HG02973 (cell line): Measurements from ENCODE around the gene ADGRA1.
"Not testable (repeated sequence)": the region's sequence is repeated elsewhere in the genome, so short reads cannot be mapped to it uniquely, and the experiment has no call there.

Experiments
- ATAC-seq: cut with Tn5 transposase; IDR thresholded peaks from one replicate; pipeline ENCODE4 v1.9.1; 2021; ENCODE audit warnings: moderate library complexity; ENCODE audit not compliant: unreplicated experiment

ADGRA1 gene

DNA sequence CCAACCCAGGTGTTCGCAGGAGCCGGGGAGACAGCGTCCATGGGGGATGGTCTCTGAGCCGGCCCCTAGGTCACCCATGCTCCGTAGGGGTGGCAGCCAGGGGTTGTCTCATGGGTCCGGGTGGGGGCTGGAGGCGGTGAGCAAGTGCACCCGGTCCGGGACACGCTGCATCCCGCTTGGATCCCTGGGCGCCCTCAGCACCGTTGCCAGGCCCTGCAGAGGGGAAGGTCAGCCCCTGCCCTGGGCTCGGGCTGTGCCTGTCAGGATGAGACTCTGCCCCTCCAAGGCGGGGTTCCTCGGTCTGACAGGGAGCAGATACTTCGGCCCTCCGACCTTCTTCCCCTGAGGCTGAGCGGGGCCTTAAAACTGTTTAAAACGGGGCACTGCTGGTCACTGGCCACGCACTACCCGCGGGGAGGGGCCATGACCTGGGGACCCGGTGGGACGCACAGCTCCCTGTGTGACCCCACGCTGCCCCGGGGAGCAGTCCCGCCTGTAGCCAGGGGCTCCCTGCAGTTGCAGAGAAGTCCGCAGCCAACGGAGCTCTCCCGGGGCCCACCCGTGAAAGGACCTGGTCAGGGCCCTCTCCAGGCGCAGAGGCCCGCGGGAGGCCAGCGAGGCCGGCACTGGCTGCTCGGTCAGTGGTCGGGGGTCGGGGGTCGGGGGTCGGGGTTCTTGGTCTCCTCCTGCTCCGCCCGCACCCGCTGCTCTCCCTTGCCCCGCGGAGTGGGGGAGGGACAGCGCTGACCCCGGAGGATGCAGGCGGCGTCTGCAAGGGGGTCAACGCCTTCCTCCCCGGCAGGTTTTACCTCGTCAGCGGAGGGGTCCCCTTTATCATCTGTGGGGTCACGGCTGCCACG is 38.9 kb downstream of the ADGRA1 start:
- ATAC-seq, result no peak

- ATAC-seq, result no peak
Observed at GRCh38 chr10:133127291-133128125, 39.8 kb downstream of the ADGRA1 start.

DNA sequence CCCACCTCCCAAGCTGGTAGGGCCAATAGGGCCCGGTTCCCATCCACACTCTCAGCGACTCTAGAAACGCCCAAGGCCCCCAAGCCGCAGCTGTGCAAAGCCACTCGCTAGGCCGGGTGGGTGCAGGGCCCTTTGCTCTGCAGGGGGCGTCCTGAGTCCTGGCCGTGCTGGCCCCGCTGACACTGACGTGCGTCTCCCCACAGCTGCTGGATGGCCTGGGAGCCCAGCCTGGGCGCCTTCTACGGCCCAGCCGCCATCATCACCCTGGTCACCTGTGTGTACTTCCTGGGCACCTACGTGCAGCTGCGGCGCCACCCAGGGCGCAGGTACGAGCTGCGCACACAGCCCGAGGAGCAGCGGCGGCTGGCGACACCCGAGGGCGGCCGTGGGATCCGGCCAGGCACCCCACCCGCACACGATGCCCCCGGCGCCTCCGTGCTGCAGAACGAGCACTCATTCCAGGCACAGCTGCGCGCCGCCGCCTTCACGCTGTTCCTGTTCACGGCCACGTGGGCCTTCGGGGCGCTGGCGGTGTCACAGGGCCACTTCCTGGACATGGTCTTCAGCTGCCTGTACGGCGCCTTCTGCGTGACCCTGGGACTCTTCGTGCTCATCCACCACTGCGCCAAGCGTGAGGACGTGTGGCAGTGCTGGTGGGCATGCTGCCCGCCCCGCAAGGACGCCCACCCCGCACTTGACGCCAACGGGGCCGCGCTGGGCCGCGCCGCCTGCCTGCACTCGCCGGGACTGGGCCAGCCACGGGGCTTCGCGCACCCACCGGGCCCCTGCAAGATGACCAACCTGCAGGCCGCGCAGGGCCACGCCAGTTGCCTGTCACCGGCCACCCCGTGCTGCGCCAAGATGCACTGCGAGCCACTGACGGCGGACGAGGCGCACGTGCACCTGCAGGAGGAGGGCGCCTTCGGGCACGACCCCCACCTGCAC is 40.7 kb downstream of the ADGRA1 start:
- ATAC-seq, result no peak

DNA sequence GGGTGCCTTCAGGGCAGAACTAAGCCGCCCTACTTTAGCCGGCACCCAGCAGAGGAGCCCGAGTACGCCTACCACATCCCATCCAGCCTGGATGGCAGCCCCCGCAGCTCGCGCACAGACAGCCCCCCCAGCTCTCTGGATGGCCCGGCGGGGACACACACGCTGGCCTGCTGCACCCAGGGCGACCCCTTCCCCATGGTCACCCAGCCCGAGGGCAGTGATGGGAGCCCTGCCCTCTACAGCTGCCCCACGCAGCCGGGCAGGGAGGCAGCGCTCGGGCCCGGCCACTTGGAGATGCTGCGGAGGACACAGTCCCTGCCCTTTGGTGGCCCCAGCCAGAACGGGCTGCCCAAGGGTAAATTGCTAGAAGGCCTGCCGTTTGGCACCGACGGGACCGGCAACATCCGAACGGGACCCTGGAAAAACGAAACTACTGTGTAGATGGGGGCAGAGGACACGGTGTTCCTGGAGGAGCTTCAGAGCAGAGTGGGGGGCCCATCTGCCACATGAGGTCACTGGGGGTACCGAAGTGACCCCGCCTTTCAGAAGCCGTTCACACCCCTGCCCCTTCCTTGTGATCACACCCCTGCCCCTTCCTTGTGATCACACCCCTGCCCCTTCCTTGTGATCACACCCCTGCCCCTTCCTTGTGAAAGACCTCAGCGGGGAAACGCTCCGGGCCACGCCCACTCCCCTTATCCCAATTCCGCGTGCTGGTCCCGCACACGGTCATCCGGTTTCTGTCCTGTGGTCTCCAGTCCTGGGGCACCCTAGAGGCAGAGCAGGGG is 41.5 kb downstream of the ADGRA1 start:
- no peak for ATAC-seq

- no peak for ATAC-seq
Observed at GRCh38 chr10:133129859-133130495, 42.3 kb downstream of the ADGRA1 start.

DNA sequence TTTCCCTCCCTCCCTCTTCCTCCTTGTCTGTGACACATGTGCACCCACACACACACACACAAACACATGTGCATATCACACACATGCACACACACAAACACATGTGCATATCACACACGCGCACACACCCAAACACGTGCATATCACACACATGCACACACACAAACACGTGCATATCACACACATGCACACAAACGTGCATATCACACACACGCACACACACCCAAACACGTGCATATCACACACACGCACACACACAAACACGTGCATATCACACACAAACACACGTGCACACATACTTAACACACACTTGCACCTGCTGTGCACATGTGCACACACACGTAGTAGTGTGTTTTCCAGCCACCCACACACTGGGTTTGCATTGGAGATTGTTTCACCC is 42.9 kb downstream of the ADGRA1 start:
- no peak for ATAC-seq

GRCh38 chr10:133131053-133131452 is 43.3 kb downstream of the ADGRA1 start:
- ATAC-seq, result no peak

- no peak for ATAC-seq
Observed at GRCh38 chr10:133131734-133132472, 44.2 kb downstream of the ADGRA1 start.

GRCh38 chr10:133132473-133133291 is 45.0 kb downstream of the ADGRA1 start:
- no peak for ATAC-seq

- no peak for ATAC-seq
Observed at GRCh38 chr10:133133471-133134231, 45.9 kb downstream of the ADGRA1 start.

DNA sequence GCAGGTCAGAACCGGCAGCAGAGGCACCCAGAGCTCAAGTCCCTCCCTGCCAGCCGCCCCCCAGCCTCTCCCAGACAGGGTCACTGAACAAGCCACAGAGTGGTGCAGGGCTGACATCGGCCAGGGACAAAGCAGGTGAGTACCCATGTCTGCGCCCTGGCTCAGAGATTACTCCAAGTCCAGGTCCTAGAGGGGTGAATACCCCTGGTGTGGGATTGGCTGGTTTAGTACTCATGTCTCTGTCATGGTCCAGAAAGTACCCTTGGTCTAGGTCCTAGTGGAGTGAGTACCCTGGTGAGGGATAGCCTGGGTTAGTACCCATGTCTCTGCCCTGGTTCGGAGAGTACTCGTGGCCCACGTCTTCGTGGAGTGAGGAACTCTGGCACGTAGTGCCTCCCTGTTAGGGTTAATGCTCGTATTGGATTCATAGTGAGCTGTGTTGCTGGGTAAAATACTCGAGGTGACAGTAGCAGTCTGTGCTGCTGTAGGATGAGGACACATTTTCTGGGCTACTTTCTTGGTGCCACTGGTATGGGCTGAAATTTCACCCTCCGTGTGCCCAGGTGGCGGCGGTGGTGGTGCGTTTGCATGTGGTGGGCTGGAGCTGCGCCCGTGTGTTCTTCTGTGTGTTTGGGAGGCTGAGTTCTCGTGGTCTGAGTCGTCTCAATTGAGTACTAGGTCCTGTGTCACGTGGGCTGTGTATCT is 46.8 kb downstream of the ADGRA1 start:
- no peak for ATAC-seq

- no peak for ATAC-seq
Observed at GRCh38 chr10:133135116-133135465, 47.4 kb downstream of the ADGRA1 start.

DNA sequence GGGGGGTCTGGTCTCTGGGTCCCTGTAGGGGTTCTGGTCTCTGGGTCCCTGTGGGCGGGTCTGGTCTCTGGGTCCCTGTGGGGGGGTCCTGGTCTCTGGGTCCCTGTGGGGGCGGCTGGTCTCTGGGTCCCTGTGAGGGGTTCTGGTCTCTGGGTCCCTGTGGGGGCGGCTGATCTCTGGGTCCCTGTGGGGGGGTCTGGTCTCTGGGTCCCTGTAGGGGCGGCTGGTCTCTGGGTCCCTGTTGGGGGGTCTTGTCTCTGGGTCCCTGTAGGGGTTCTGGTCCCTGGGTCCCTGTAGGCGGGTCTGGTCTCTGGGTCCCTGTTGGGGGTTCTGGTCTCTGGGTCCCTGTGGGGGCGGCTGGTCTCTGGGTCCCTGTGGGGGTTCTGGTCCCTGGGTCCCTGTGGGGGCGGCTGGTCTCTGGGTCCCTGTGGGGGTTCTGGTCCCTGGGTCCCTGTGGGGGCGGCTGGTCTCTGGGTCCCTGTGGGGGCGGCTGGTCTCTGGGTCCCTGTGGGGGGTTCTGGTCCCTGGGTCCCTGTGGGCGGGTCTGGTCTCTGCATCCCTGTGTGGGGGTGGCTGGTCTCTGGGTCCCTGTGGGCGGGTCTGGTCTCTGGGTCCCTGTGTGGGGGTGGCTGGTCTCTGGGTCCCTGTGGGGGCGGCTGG is 49.9 kb downstream of the ADGRA1 start:
- ATAC-seq, result not testable (repeated sequence)

GRCh38 chr10:133139551-133140065 is 51.9 kb downstream of the ADGRA1 start:
- ATAC-seq, result no peak

- ATAC-seq, result no peak
Observed at GRCh38 chr10:133140417-133141143, 52.9 kb downstream of the ADGRA1 start.
